HCT116 (cell line): Measurements from ENCODE around the gene GNAI2. TPM values are rescaled to one million over a fixed set of nuclear protein-coding genes. Genes with fewer than 3 reads are reported as not detected.

Source experiments
- ATAC-seq: fragments of 200-7000 bp; cut with Tn5 transposase; 2 replicates; pipeline ENCODE4 v1.9.1; 2020; ENCODE audit warnings: mild to moderate bottlenecking, moderate library complexity
- BruUV-seq: library from RNA; stranded (reverse); fragments of 400-500 nt; replicated peaks from 2 replicates; lab custom pipeline; 2021; lab: Mats Ljungman, UMichigan
- CTCF ChIA-PET: fragments of 300-600 bp; sonication (Branson Sonifier 250); formaldehyde crosslinking; loops from one replicate; lab custom pipeline; 2021; ENCODE audit warnings: antibody characterized with exemption; lab: Charles Lee
- POLR2A ChIA-PET: fragments of 300-600, 350-600 bp; sonication (Branson Sonifier 250); formaldehyde crosslinking; loops from one replicate; lab custom pipeline; 2021; ENCODE audit warnings: antibody characterized with exemption; lab: Charles Lee
- RAD21 ChIA-PET, 2 experiments: fragments of 300-600 bp; sonication (Branson Sonifier 250); formaldehyde crosslinking; loops; one replicate each; lab custom pipeline; 2023; ENCODE audit warnings: low total read pairs in 2 of 2; ENCODE audit not compliant: uncharacterized antibody in 2 of 2, unreplicated experiment in 2 of 2, low non-redundant PET in 1 of 2; lab: Charles Lee
- DNase-seq: peaks from one replicate; pipeline ENCODE4 v3.0.0-alpha.2; 2010; ENCODE audit warnings: low read depth, low spot score
- H2AFZ ChIP-seq: fragments of 200-600 bp; shearing (Covaris generic), sonication (generic); 2 replicates; pipeline ENCODE4 v1.6.1; 2017; ENCODE audit warnings: low read depth, mixed run types, mixed read lengths, antibody characterized with exemption, low read length; ENCODE audit not compliant: poor library complexity, severe bottlenecking
- H3K27ac ChIP-seq: 2 replicates; pipeline ENCODE4 v1.5.1; 2012; ENCODE audit warnings: low read depth, low read length
- H3K27me3 ChIP-seq: fragments of 200-600 bp; sonication (generic); 2 replicates; pipeline ENCODE4 v1.6.1; 2016; ENCODE audit warnings: mixed run types, low read length, mixed read lengths; ENCODE audit not compliant: insufficient read depth
- H3K36me3 ChIP-seq, 2 experiments: fragments of 200-500 bp in 1 of 2; fragments of 200-600 bp in 1 of 2; sonication (Bioruptor generic) in 1 of 2; sonication (generic) in 1 of 2; 2 replicates each; pipeline versions ENCODE4 v1.5.1 to v1.6.1; 2014 to 2016; ENCODE audit warnings: low read length in 2 of 2, inconsistent platforms in 1 of 2, mixed read lengths in 1 of 2, mixed run types in 1 of 2; ENCODE audit not compliant: insufficient read depth in 2 of 2, control insufficient read depth in 1 of 2
- H3K4me1 ChIP-seq, 2 experiments: fragments of 200-600 bp in 1 of 2; sonication (generic) in 1 of 2; 2 replicates each; pipeline versions ENCODE4 v1.5.1 to v1.6.1; 2012 to 2017; ENCODE audit warnings: low read length in 2 of 2, inconsistent platforms in 1 of 2, mild to moderate bottlenecking in 1 of 2, mixed read lengths in 1 of 2, mixed run types in 1 of 2, moderate library complexity in 1 of 2; ENCODE audit not compliant: insufficient read depth in 2 of 2, control insufficient read depth in 1 of 2
- H3K4me2 ChIP-seq: fragments of 200-600 bp; sonication (generic); 2 replicates; pipeline ENCODE4 v1.6.1; 2017; ENCODE audit warnings: mixed run types, low read length, mixed read lengths
- H3K4me3 ChIP-seq, 2 experiments: fragments of 200-600 bp in 1 of 2; sonication (generic) in 1 of 2; replicated peaks in 1 of 2; 2 replicates each; pipeline ENCODE4 v1.5.1; 2011 to 2016; ENCODE audit warnings: low read length in 2 of 2, control low read depth in 1 of 2, low read depth in 1 of 2, mild to moderate bottlenecking in 1 of 2, mixed read lengths in 1 of 2, mixed run types in 1 of 2
- H3K79me2 ChIP-seq: fragments of 200-600 bp; sonication (generic); 2 replicates; pipeline ENCODE4 v1.6.1; 2017; ENCODE audit warnings: mild to moderate bottlenecking, mixed run types, low read length, moderate library complexity, mixed read lengths; ENCODE audit not compliant: insufficient read depth
- H3K9ac ChIP-seq: fragments of 200-600 bp; sonication (generic); 2 replicates; pipeline ENCODE4 v1.6.1; 2016; ENCODE audit warnings: low read length, mixed read lengths
- H3K9me2 ChIP-seq: fragments of 200-600 bp; sonication (generic), shearing (Covaris generic); 2 replicates; pipeline ENCODE4 v1.6.1; 2017; ENCODE audit warnings: mixed run types, mild to moderate bottlenecking, moderate library complexity; ENCODE audit not compliant: insufficient read depth
- H3K9me3 ChIP-seq, 2 experiments: fragments of 200-500 bp in 1 of 2; fragments of 200-600 bp in 1 of 2; sonication (Bioruptor generic) in 1 of 2; sonication (generic) in 1 of 2; 2 replicates each; pipeline ENCODE4 v1.6.1; 2014 to 2017; ENCODE audit warnings: low read length in 2 of 2, mixed read lengths in 2 of 2, inconsistent platforms in 1 of 2, low read depth in 1 of 2, mild to moderate bottlenecking in 1 of 2, mixed run types in 1 of 2, moderate library complexity in 1 of 2; ENCODE audit not compliant: control insufficient read depth in 1 of 2, insufficient read depth in 1 of 2
- H4K20me1 ChIP-seq: fragments of 200-600 bp; sonication (generic), shearing (Covaris generic); 2 replicates; pipeline ENCODE4 v1.6.1; 2017; ENCODE audit warnings: mixed run types, mild to moderate bottlenecking, moderate library complexity; ENCODE audit not compliant: insufficient read depth
- CTCF ChIP-seq, 3 experiments: fragments of 200-600 bp in 1 of 3; sonication (generic) in 1 of 3; IDR thresholded peaks in 2 of 3; conservative IDR thresholded peaks in 1 of 3; 2 replicates each; pipeline ENCODE4 v1.5.1; 2012 to 2017; ENCODE audit warnings: low read depth in 2 of 3, low read length in 2 of 3, antibody characterized with exemption in 1 of 3, borderline replicate concordance in 1 of 3, control low read depth in 1 of 3, mild to moderate bottlenecking in 1 of 3, mixed read lengths in 1 of 3, mixed run types in 1 of 3, moderate library complexity in 1 of 3; ENCODE audit not compliant: insufficient read depth in 1 of 3
- EGR1 ChIP-seq: IDR thresholded peaks from 2 replicates; pipeline ENCODE4 v1.6.1; 2012; ENCODE audit warnings: low read depth
- MAX ChIP-seq: IDR thresholded peaks from 2 replicates; pipeline ENCODE4 v1.6.1; 2012
- POLR2AphosphoS5 ChIP-seq: IDR thresholded peaks from 2 replicates; pipeline ENCODE4 v1.6.1; 2011; ENCODE audit warnings: mild to moderate bottlenecking, low read depth, low read length, moderate library complexity
- intact Hi-C: fragments of 100-400 bp; cut with micrococcal nuclease; formaldehyde crosslinking; loops from 2 replicates; pipeline ENCODE4 v1.10.0; 2022
- total RNA-seq: library from RNA; stranded (reverse); gene quantifications from one replicate; pipeline ENCODE4 v1.2.1, GENCODE V29; 2021; ENCODE audit not compliant: unreplicated experiment

Gene GNAI2
- total RNA-seq, 1 experiment from 2014 or later = 170 TPM

GRCh38 chr3:50299638-50299928 is 63.6 kb downstream of the GNAI2 start:
- ChIA-PET POLR2A (interaction anchor here (0.6 to 2.0 kb wide), 10 partner anchors 16 to 105 kb away, joined by 3 to 12 read pairs (median 4); partner anchors contain the start of genes GNAI2, RASSF1 and TUSC2), RAD21 (interaction anchor here (0.5 to 1.3 kb wide), 8 partner anchors 13 to 1178 kb away, joined by 3 to 5 read pairs (median 4); no protein-coding TSS in a partner anchor), CTCF (interaction anchor here (0.9 to 1.4 kb wide), 8 partner anchors 18 to 71 kb away, joined by 3 to 9 read pairs (median 5); partner anchors contain the start of gene TUSC2)
- Histone ChIP-seq H3K27ac (peak overlapping the region; percentile 73), H3K9me2 (no peaks in the 10 kb centered on the region), H3K36me3 (no peaks in the 10 kb centered on the region), H3K9me3 (no peaks in the 10 kb centered on the region), H2AFZ (no peak overlapping the region), H3K79me2 (peaks cover 3% of the 10 kb centered on the region; the same call in 1 of the 2 replicates), H3K4me1 (peaks cover 21 to 49% of the 10 kb centered on the region in 2 experiments), H3K4me3 (peak overlapping the region; percentile 48 to 92), H3K9ac (peak overlapping the region; percentile 72), H3K4me2 (peak overlapping the region; percentile 97), H4K20me1 (no peaks in the 10 kb centered on the region), H3K27me3 (no peaks in the 10 kb centered on the region)
- no peak for ATAC-seq
- BruUV-seq = no TSS peak
- intact Hi-C loops = no loop called here
- TF ChIP-seq EGR1 = no peak
- no peak for TF ChIP-seq POLR2AphosphoS5
- no peak for TF ChIP-seq CTCF (IDR thresholded peaks at IDR 0.05 in 2 of 3, conservative IDR thresholded peaks at IDR 0.05 in 1 of 3; ENCODE audit: borderline replicate concordance in 1 of 3, insufficient read depth in 1 of 3, low read depth in 2 of 3, low read length in 2 of 3)
- TF ChIP-seq MAX = no peak
- DNase-seq = no peak
